Mucosa of descending colon (tissue), 3 donors: Measurements from ENCODE around the gene MMP15. TPM values are rescaled to one million over a fixed set of nuclear protein-coding genes. Genes with fewer than 3 reads are reported as not detected.
"Not testable (repeated sequence)": the region's sequence is repeated elsewhere in the genome, so short reads cannot be mapped to it uniquely, and the experiment has no call there.

Experiments
- ATAC-seq: fragments of 200-7000 bp; cut with Tn5 transposase; one replicate; pipeline ENCODE4 v1.9.1; 2020; ENCODE audit warnings: mild to moderate bottlenecking, moderate library complexity
- DNase-seq, 3 donors: peaks; one replicate each; pipeline ENCODE4 v3.0.0-alpha.2; 2020
- H3K36me3 ChIP-seq: fragments of 200-600 bp; one replicate; pipeline ENCODE4 v1.8.0; 2021; ENCODE audit warnings: low read depth, mild to moderate bottlenecking
- H3K4me1 ChIP-seq: fragments of 200-600 bp; one replicate; pipeline ENCODE4 v1.8.0; 2021; ENCODE audit warnings: low read depth, mild to moderate bottlenecking
- H3K4me3 ChIP-seq: fragments of 200-600 bp; one replicate; pipeline ENCODE4 v1.8.0; 2021; ENCODE audit warnings: mild to moderate bottlenecking
- H3K9me3 ChIP-seq: fragments of 200-600 bp; one replicate; pipeline ENCODE4 v1.8.0; 2021; ENCODE audit warnings: mild to moderate bottlenecking
- CTCF ChIP-seq: fragments of 200-600 bp; IDR thresholded peaks from one replicate; pipeline ENCODE4 v1.8.0; 2022; ENCODE audit warnings: antibody characterized with exemption, mild to moderate bottlenecking
- intact Hi-C, 2 donors: fragments of 100-400 bp; cut with DNase I in 1 of 2; cut with micrococcal nuclease in 1 of 2; formaldehyde crosslinking; loops; one replicate each; pipeline versions ENCODE4 v1.11.0 to v1.11.1; 2022; cut with DNase I, micrococcal nuclease
- long read RNA-seq, 2 donors: library from polyadenylated mRNA; unstranded; transcript quantifications; one replicate each; pipeline ENCODE4 v2.0.0, GENCODE V29; 2019 to 2021
- total RNA-seq, 3 donors: library from RNA; stranded (reverse); fragmentation: NEBNext Ultra II Directional in 2 of 3; extraction: Animal tissue kit (Norgen Biotek cat#: 25700) in 2 of 3; gene quantifications; one replicate each; pipeline versions ENCODE4 v1.2.1 to v1.2.4, GENCODE V29; 2021 to 2023
- donor health status: DM: no; HTN: no; CAD: no; lungs with moderate emphysema.
- donor health status: DM: no; HTN: no; CAD: no.
- donor health status: DM: no; HTN: yes; CAD: no.

The MMP15 gene
- 100 to 1,000 TPM in 1 of 3 donors, 10 to 100 TPM in 2; 57.9 to 140 (median 96.5) TPM for total RNA-seq
- long read RNA-seq, donor 1, full-length matches to known transcripts: 25 of 52 reads
- long read RNA-seq, donor 1, partial matches to known transcripts: 9 of 52 reads
- long read RNA-seq, donor 1, other reads (novel, unspliced or antisense): 18 of 52 reads
- long read RNA-seq, donor 2, partial matches to known transcripts: 1 of 6 reads
- long read RNA-seq, donor 2, other reads (novel, unspliced or antisense): 5 of 6 reads

- no peak for TF ChIP-seq CTCF
- Histone ChIP-seq H3K36me3 (no peaks in the 10 kb centered on the region), H3K4me1 (peaks cover 51% of the 10 kb centered on the region), H3K9me3 (no peaks in the 10 kb centered on the region), H3K4me3 (peak within 1 kb of the TSS; percentile 92)
- intact Hi-C loops: no loop called here
- ATAC-seq (peak; percentile 69), DNase-seq (peak; percentile 95 to 97 (median 96))
Measured at GRCh38 chr16:58025351-58026138, at the start of gene MMP15. TSS of gene MMP15 (plus strand) at chr16:58025754. CDS start at chr16:58026351, 597 bp downstream.

GRCh38 chr16:57976331-57976796 lies 49.2 kb upstream of the MMP15 start:
- peak; percentile 14 for ATAC-seq

GRCh38 chr16:57977418-57978069 lies 48.0 kb upstream of the MMP15 start:
- intact Hi-C loops: no loop called here
- no peak for TF ChIP-seq CTCF
- Histone ChIP-seq H3K4me3 (no peak overlapping the region), H3K36me3 (no peaks in the 10 kb centered on the region), H3K9me3 (no peaks in the 10 kb centered on the region), H3K4me1 (no peaks in the 10 kb centered on the region)
- DNase-seq (no peak), ATAC-seq (no peak)

More at GRCh38 chr16:57976331-57976796, 49.2 kb upstream of the MMP15 start:
- no peak for DNase-seq
- no peaks in the 10 kb centered on the region for H3K9me3 ChIP-seq
- no peaks in the 10 kb centered on the region for H3K4me1 ChIP-seq
- TF ChIP-seq CTCF: no peak
- H3K4me3 ChIP-seq: no peak overlapping the region
- intact Hi-C loops: no loop called here
- no peaks in the 10 kb centered on the region for H3K36me3 ChIP-seq

- H3K4me1 ChIP-seq, H3K9me3 ChIP-seq, H3K36me3 ChIP-seq, intact Hi-C loops, DNase-seq, H3K4me3 ChIP-seq, ATAC-seq: not testable (repeated sequence)
Measured at GRCh38 chr16:57978070-57978465, 47.5 kb upstream of the MMP15 start.

GRCh38 chr16:57979006-57979585 lies 46.5 kb upstream of the MMP15 start:
- TF ChIP-seq CTCF: no peak
- Histone ChIP-seq H3K36me3 (no peaks in the 10 kb centered on the region), H3K4me1 (no peaks in the 10 kb centered on the region), H3K9me3 (no peaks in the 10 kb centered on the region), H3K4me3 (no peak overlapping the region)
- peak in 1 of 3 donors; percentile 12 for DNase-seq
- intact Hi-C loops: no loop called here
- no peak for ATAC-seq
